ENCODE results near the gene PRSS16.

The PRSS16 gene

GRCh38 chr6:27281569-27281968, 34.1 kb downstream of the PRSS16 start:
- DNase-seq (ENCODE audit: low read depth in 2 of 3, low spot score in 1 of 3): no peak

GRCh38 chr6:27283279-27283678, 35.8 kb downstream of the PRSS16 start:
- no peak for DNase-seq (ENCODE audit: low read depth in 2 of 3, low spot score in 1 of 3)

- DNase-seq (ENCODE audit: low read depth in 2 of 3, low spot score in 1 of 3): no peak
Observed at GRCh38 chr6:27286141-27286540, 38.6 kb downstream of the PRSS16 start.

- no peak for DNase-seq (ENCODE audit: low read depth in 2 of 3, low spot score in 1 of 3)
Observed at GRCh38 chr6:27287751-27288135, 40.2 kb downstream of the PRSS16 start.

- no peak for DNase-seq (ENCODE audit: low read depth in 2 of 3, low spot score in 1 of 3)
Observed at GRCh38 chr6:27288136-27289044, 40.9 kb downstream of the PRSS16 start.

- no peak for DNase-seq (ENCODE audit: low read depth in 2 of 3, low spot score in 1 of 3)
Observed at GRCh38 chr6:27290065-27290849, 42.8 kb downstream of the PRSS16 start.

- no peak for DNase-seq (ENCODE audit: low read depth in 2 of 3, low spot score in 1 of 3)
Observed at GRCh38 chr6:27290850-27291208, 43.3 kb downstream of the PRSS16 start.

GRCh38 chr6:27293436-27294098, 46.1 kb downstream of the PRSS16 start:
- no peak for DNase-seq (ENCODE audit: low read depth in 2 of 3, low spot score in 1 of 3)

- DNase-seq (ENCODE audit: low read depth in 2 of 3, low spot score in 1 of 3): no peak
Observed at GRCh38 chr6:27294409-27294808, 46.9 kb downstream of the PRSS16 start.

- no peak for DNase-seq (ENCODE audit: low read depth in 2 of 3, low spot score in 1 of 3)
Observed at GRCh38 chr6:27295301-27296079, 48.0 kb downstream of the PRSS16 start.

GRCh38 chr6:27296106-27296783, 48.7 kb downstream of the PRSS16 start:
- no peak for DNase-seq (ENCODE audit: low read depth in 2 of 3, low spot score in 1 of 3)

- DNase-seq (ENCODE audit: low read depth in 2 of 3, low spot score in 1 of 3): no peak
Observed at GRCh38 chr6:27297484-27297856, 50.0 kb downstream of the PRSS16 start.

GRCh38 chr6:27297857-27298730, 50.6 kb downstream of the PRSS16 start:
- peak in 2 of 3 donors; percentile 26 to 31 for DNase-seq (ENCODE audit: low read depth in 2 of 3, low spot score in 1 of 3)

- no peak for DNase-seq (ENCODE audit: low read depth in 2 of 3, low spot score in 1 of 3)
Observed at GRCh38 chr6:27303613-27304272, 56.2 kb downstream of the PRSS16 start.

Data from stimulated activated CD4-positive, alpha-beta T cell treated with anti-CD3 and anti-CD28 coated beads, Interleukin-12 subunit alpha, Interleukin-12 subunit beta, amount 100 ng/mL, for 48 hours (primary cell).